HEK293 (cell line): ENCODE results near the gene SBF1.

Experiments
- CTCF ChIP-seq: fragments of 450-650 bp; formaldehyde crosslinking; IDR thresholded peaks from 2 replicates; pipeline ENCODE4 v1.5.1; 2016; ENCODE audit warnings: missing biosample characterization, missing genetic modification characterization
- PBX3 ChIP-seq: sonication (generic); formaldehyde crosslinking; IDR thresholded peaks from 2 replicates; pipeline ENCODE4 v1.8.1; 2022; ENCODE audit warnings: mild to moderate bottlenecking, moderate library complexity, missing genetic modification reagents
- REPIN1 ChIP-seq: fragments of 450-650 bp; formaldehyde crosslinking; IDR thresholded peaks from 2 replicates; pipeline ENCODE4 v1.5.1; 2017; ENCODE audit warnings: missing biosample characterization, missing genetic modification characterization, low read depth
- ZEB2 ChIP-seq: fragments of 450-650 bp; formaldehyde crosslinking; IDR thresholded peaks from 2 replicates; pipeline ENCODE4 v1.5.1; 2016; ENCODE audit warnings: missing biosample characterization, missing genetic modification characterization
- ZFP69B ChIP-seq: fragments of 450-650 bp; formaldehyde crosslinking; IDR thresholded peaks from 2 replicates; pipeline ENCODE4 v1.5.1; 2016; ENCODE audit warnings: missing biosample characterization, missing genetic modification characterization
- ZIC2 ChIP-seq: fragments of 450-650 bp; formaldehyde crosslinking; IDR thresholded peaks from 2 replicates; pipeline ENCODE4 v1.5.1; 2016; ENCODE audit warnings: missing biosample characterization, missing genetic modification characterization
- ZNF140 ChIP-seq: fragments of 450-650 bp; formaldehyde crosslinking; IDR thresholded peaks from 2 replicates; pipeline ENCODE4 v1.5.1; 2016; ENCODE audit warnings: missing biosample characterization, missing genetic modification characterization
- ZNF350 ChIP-seq: fragments of 450-650 bp; formaldehyde crosslinking; IDR thresholded peaks from 2 replicates; pipeline ENCODE4 v1.5.0; 2017; ENCODE audit warnings: missing biosample characterization, mild to moderate bottlenecking, missing genetic modification characterization
- ZNF768 ChIP-seq: fragments of 450-650 bp; formaldehyde crosslinking; IDR thresholded peaks from 2 replicates; pipeline ENCODE4 v1.5.1; 2018; ENCODE audit warnings: missing biosample characterization, mild to moderate bottlenecking, missing genetic modification characterization

GRCh38 chr22:50461979-50462540 lies 12.8 kb downstream of the SBF1 start:
- TF ChIP-seq ZNF350 (tag by site-specific recombination) (no peak), CTCF (tag by site-specific recombination) (no peak), ZIC2 (tag by site-specific recombination) (no peak), PBX3 (no peak), ZEB2 (tag by site-specific recombination) (no peak), REPIN1 (tag by site-specific recombination) (no peak), ZFP69B (no peak), ZNF140 (tag by site-specific recombination) (no peak), ZNF768 (no peak)
